Peyer's patch (tissue), 4 donors: ENCODE data around the gene DOCK10. TPM values are rescaled to one million over a fixed set of nuclear protein-coding genes. Genes with fewer than 3 reads are reported as not detected.

ENCODE experiments used
- DNase-seq, 3 donors: peaks; one replicate each; pipeline ENCODE4 v3.0.0-alpha.2; 2017 to 2019
- H3K27ac ChIP-seq, 4 donors: fragments of 200-600 bp; sonication (generic); one replicate each; pipeline ENCODE4 v1.5.1; 2016 to 2019
- H3K27me3 ChIP-seq, 2 donors: fragments of 200-600 bp; sonication (generic); one replicate each; pipeline ENCODE4 v1.5.1; 2019
- H3K36me3 ChIP-seq, 3 donors: fragments of 200-600 bp; sonication (generic); one replicate each; pipeline ENCODE4 v1.5.1; 2016 to 2019
- H3K4me1 ChIP-seq, 4 donors: fragments of 200-600 bp; sonication (generic); one replicate each; pipeline ENCODE4 v1.5.1; 2016 to 2019
- H3K4me3 ChIP-seq, 4 donors: fragments of 200-600 bp; sonication (generic); 1 replicate in 3 of 4; 2 replicates in 1 of 4; pipeline ENCODE4 v1.5.1; 2016 to 2019; ENCODE audit warnings: mild to moderate bottlenecking in 1 of 4
- H3K9me3 ChIP-seq, 4 donors: fragments of 200-600 bp; sonication (generic); one replicate each; pipeline ENCODE4 v1.5.1; 2016 to 2019; ENCODE audit warnings: mild to moderate bottlenecking in 1 of 4
- POLR2A ChIP-seq, 2 donors: fragments of 450-650 bp; IDR thresholded peaks; one replicate each; pipeline ENCODE4 v1.5.1; 2017; ENCODE audit warnings: antibody characterized with exemption in 2 of 2, mild to moderate bottlenecking in 2 of 2, moderate library complexity in 2 of 2
- total RNA-seq, 4 donors: library from RNA; depleted of rRNA; stranded (reverse); fragments of >200 nt; gene quantifications; one replicate each; pipeline ENCODE4 v1.1.0, GENCODE V29; 2016
- TF ChIP-seq, protein P1 (sequence below), 6 experiments: fragments of 450-650 bp in 4 of 6; fragments of 200-600 bp in 2 of 6; sonication (generic) in 1 of 6; IDR thresholded peaks; one replicate each; pipeline ENCODE4 v1.5.1; 2017 to 2019; ENCODE audit warnings: antibody characterized with exemption in 6 of 6, mild to moderate bottlenecking in 3 of 6, moderate library complexity in 1 of 6

The DOCK10 gene
- total RNA-seq, 4 donors from 2014 or later = 14.6 to 97.4 (median 23.5) TPM

DNA sequence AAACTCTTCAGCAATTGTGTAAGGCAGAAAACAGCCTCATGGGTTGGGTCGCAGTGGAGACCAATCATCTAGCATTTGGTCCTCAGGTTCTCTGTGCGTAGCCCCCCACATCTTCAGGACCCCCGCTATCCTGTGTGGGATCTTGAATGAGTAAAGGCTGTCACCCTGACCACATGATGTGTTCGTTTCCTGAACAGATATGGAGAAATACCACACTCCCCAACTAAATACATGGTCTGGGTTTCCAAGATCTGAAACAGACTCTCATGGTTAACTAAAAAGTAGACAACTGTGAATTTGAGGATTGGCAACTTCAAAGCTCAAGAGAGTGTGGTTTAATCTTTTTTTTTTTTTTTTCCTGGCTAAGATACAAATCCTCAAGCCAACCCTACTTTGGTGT is 23.2 kb downstream of the DOCK10 start:
- H3K36me3 ChIP-seq = no peaks in the 10 kb centered on the region
- H3K4me3 ChIP-seq = no peak overlapping the region
- H3K27ac ChIP-seq = no peak overlapping the region
- H3K9me3 ChIP-seq = no peaks in the 10 kb centered on the region
- no peaks in the 10 kb centered on the region for H3K4me1 ChIP-seq
- H3K27me3 ChIP-seq = no peaks in the 10 kb centered on the region
- no peak for TF ChIP-seq POLR2A (IDR thresholded peaks at IDR 0.05)
- TF ChIP-seq, protein P1, sequence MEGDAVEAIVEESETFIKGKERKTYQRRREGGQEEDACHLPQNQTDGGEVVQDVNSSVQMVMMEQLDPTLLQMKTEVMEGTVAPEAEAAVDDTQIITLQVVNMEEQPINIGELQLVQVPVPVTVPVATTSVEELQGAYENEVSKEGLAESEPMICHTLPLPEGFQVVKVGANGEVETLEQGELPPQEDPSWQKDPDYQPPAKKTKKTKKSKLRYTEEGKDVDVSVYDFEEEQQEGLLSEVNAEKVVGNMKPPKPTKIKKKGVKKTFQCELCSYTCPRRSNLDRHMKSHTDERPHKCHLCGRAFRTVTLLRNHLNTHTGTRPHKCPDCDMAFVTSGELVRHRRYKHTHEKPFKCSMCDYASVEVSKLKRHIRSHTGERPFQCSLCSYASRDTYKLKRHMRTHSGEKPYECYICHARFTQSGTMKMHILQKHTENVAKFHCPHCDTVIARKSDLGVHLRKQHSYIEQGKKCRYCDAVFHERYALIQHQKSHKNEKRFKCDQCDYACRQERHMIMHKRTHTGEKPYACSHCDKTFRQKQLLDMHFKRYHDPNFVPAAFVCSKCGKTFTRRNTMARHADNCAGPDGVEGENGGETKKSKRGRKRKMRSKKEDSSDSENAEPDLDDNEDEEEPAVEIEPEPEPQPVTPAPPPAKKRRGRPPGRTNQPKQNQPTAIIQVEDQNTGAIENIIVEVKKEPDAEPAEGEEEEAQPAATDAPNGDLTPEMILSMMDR (IDR thresholded peaks at IDR 0.05) = no peak
- no peak for DNase-seq

DNA sequence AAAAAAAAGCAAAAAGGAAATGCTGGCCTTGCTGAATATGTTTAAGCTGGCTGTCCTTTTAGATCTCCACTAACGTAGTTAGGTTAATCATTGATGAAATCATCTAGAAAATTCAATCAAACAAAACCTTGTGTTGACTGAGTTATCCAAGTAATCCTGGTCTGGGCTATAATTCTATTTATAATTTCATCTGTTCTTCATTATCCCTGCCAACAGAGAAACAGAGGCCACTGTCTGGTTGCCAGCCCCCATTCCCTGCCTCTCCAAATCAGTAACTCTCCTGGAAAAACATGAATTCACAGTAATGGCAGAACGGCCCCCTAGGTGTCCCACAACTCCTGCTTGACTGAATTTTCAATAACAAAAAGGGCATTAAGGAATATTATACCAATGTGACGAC is 24.6 kb downstream of the DOCK10 start:
- Histone ChIP-seq H3K27ac (no peak overlapping the region), H3K36me3 (no peaks in the 10 kb centered on the region), H3K9me3 (no peaks in the 10 kb centered on the region), H3K4me3 (no peak overlapping the region), H3K4me1 (no peaks in the 10 kb centered on the region), H3K27me3 (no peaks in the 10 kb centered on the region)
- no peak for DNase-seq
- TF ChIP-seq POLR2A (IDR thresholded peaks at IDR 0.05) = no peak
- TF ChIP-seq, protein P1 (IDR thresholded peaks at IDR 0.05) = no peak

DNA sequence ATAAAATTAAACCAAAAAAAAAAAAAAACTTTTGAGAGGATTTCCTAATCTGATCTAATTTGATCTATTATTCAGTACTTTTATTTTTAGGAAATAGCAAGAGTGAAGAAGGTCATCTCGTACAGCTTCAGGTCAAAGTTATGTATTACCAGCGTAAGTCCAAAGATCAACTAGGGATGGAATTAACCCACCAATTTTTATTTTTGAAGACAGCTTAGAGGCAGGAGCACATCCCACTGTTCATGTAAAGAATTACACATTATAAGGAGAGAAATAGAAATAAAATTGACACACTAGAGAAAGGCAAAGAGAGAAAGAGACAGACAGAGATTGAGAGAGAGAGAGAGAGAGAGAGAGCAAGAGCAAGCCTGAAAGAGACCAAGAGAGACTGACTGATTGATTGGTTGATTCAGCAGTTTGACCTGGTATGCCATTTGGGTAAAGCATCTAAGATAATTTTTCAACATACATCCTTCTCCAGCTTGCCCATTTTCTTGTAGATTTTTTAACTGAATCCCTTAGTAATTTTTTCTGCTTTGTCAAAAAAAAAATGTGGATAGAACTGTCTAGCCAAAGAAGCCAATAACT is 25.1 kb downstream of the DOCK10 start:
- H3K4me3 ChIP-seq = no peak overlapping the region
- no peaks in the 10 kb centered on the region for H3K27me3 ChIP-seq
- no peak for DNase-seq
- H3K4me1 ChIP-seq = no peaks in the 10 kb centered on the region
- H3K9me3 ChIP-seq = no peaks in the 10 kb centered on the region
- TF ChIP-seq POLR2A (IDR thresholded peaks at IDR 0.05) = no peak
- TF ChIP-seq, protein P1 (IDR thresholded peaks at IDR 0.05) = peak in 2 of 6 experiments; percentile 4 to 7
- no peak overlapping the region for H3K27ac ChIP-seq
- H3K36me3 ChIP-seq = no peaks in the 10 kb centered on the region

DNA sequence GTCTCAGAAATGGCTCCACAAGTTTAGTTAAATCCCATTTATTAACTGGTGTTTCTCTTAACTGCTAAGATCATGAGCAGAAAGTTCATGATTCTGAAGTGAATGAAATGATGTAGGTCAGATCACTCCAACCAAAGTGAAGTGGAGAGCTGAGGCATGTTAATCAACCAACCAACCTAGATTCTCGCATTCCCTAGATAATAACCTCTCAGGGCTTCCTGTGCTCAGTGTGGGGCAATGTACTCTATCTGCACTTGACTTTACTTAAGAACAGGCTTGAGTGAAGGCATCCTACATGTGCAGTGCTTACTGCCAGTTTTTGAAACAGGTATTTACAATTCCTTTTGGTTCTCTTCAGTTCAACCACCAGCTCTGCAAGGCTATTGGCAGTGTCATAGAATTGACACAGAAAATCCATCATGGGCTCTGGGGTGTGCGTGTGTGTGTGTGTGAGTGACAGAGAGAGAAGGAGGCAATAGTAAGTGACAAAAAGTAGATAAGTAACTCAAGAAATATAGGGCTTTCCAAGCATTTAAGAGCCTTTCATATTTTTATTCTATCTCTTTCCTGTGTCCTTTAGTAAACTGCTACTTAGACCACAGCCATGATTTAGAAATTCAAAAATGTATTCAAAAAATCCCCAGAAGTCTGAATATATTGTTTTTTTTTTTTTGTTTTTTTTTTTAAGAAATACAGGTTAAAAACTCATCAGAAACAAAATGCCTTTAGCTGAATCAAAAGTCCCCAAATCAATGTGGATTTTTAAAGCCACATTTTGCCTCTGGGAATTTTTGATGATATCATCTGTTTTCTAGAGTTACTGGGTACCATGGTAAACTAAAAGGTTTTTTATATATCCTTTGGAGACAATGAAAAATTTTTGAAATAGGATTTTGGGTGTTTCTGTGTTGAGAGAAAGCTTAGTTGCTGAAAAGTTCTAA is 28.6 kb downstream of the DOCK10 start:
- TF ChIP-seq, protein P1 (IDR thresholded peaks at IDR 0.05) = no peak
- TF ChIP-seq POLR2A (IDR thresholded peaks at IDR 0.05) = no peak
- Histone ChIP-seq H3K27me3 (no peaks in the 10 kb centered on the region), H3K4me1 (no peaks in the 10 kb centered on the region), H3K27ac (no peak overlapping the region), H3K36me3 (no peaks in the 10 kb centered on the region), H3K4me3 (no peak overlapping the region), H3K9me3 (no peaks in the 10 kb centered on the region)
- DNase-seq = no peak

DNA sequence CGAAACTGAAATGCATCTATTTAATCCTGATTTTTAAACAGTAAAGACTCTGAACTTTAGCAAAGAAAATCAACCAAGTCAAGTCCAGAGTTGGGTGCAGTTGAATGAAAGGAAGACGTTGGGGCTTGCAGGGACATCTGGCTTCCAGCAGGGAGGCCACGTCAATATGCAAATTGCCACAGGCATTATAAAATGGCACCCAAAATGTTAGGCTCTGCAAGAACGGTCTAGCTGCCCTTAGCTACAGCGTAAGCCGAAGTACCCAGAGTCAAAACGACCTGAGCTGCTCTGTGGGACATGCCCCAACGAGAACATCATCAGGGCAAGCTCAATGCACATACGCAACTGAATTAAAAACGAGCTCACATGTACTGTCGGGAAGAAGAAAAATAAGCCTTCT is 30.7 kb downstream of the DOCK10 start:
- Histone ChIP-seq H3K4me3 (no peak overlapping the region), H3K36me3 (no peaks in the 10 kb centered on the region), H3K27me3 (no peaks in the 10 kb centered on the region), H3K27ac (no peak overlapping the region), H3K9me3 (no peaks in the 10 kb centered on the region), H3K4me1 (no peaks in the 10 kb centered on the region)
- TF ChIP-seq POLR2A (IDR thresholded peaks at IDR 0.05) = no peak
- TF ChIP-seq, protein P1 (IDR thresholded peaks at IDR 0.05) = no peak
- DNase-seq = no peak
